CD4-positive, alpha-beta T cell treated with Interleukin-6 for 4 hours (primary cell): ENCODE data around the gene NINL.
"Not testable (repeated sequence)": the region's sequence is repeated elsewhere in the genome, so short reads cannot be mapped to it uniquely, and the experiment has no call there.

Source experiments
- DNase-seq: peaks from one replicate; pipeline ENCODE4 v3.0.0-alpha.2; 2020; ENCODE audit warnings: mixed read lengths

Gene NINL

DNA sequence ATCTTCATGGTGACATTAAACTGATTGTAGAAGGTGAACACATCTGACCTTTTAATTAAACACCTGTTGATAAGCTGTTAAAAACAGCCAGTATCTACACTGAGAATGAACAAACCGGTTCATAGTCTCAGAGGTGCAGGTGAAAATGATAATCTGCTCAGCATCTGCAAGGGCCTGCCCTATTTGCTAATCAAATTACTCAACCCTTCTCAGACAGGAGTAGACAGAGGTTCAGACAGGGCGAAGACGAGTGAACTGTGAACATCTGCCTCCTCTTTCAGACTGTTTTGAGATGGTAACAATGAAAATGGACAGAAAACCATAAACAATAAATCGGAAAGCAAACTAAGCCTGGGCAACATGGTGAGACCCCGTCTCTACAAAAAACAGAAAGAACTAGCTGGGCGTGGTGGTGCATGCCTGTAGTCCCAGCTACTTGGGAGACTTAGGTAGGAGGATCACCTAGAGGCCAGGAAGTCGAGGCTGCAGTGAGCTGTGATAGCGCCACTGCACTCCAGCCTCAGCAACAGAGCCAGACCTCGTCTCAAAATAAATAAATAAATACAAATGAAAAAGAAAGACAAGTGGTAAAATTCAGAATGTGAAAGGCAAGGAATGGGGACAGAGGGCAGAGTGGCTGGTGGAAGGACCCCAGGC is 55.9 kb downstream of the NINL start:
- no peak for DNase-seq

DNA sequence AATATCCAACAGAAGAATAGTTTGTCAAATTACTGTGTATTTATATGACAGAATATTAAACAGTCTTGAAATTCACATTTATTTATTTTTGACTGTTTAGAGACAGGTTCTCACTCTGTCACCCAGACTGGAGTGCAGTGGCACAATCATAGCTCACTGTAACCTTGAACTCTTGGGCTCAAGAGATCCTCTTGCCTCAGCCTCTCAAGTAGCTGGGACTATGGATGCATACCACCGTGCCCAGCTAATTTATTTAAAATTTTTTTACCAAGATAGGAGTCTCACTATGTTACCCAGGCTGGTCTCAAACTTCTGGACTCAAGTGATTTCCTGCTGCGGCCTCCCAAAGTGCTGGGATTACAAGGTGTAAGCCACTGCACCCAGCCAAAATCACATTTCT is 57.4 kb downstream of the NINL start:
- no peak for DNase-seq

DNA sequence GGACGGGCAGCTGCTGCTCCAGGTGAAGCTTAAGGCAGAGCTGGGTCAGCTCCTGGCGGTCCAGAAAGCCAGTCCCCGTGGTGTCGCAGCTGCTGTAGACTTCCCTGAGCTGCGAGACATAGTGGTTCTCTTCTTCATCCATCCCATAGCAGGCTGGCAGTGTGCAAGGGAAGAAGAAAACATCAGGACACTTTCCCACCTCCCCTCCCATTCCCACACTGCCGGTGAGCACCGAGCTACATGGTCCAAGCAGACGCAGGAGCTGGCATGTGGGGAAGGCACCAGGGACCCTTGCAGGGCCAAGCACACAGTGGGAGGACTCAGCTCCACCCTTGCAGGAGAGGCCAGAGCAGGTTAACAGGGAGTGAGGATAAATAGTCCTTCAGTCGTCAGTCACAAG is 58.9 kb downstream of the NINL start:
- no peak for DNase-seq

DNA sequence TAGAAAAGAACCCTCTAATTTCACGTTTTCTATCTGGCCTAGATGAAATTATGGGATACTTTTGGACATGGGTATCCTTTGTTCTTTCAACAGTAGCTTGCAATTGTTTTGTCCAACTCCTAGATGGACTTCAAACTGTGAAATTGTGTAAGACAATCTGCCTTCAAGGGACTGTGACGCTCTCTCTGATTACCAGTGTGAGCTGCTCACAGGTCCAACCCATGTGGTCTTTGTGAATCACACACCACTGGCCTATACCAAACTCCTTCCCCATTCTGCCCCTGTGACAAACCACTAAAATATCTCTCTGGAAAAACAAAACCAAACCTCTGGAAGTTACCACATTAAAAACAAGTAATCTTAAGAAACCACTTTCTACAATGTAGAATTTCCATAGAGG is 59.5 kb downstream of the NINL start:
- no peak for DNase-seq

DNA sequence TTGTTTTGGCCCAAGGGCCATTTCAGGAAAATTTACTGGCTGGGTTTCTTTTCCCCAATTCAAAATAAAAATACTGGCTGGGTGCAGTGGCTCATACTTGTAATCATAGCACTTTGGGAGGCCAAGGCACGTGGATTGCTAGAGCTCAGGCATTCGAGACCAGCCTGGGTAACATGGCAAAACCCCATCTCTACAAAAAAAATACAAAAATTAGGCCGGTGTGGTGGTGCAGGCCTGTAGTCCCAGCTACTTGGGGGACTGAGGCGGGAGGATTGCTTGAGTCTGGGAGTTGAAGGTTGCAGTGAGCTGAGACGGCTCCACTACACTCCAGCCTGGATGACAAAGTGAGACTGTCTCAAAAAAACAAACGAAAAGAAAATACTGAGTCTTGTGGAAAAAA is 60.0 kb downstream of the NINL start:
- DNase-seq: no peak

DNA sequence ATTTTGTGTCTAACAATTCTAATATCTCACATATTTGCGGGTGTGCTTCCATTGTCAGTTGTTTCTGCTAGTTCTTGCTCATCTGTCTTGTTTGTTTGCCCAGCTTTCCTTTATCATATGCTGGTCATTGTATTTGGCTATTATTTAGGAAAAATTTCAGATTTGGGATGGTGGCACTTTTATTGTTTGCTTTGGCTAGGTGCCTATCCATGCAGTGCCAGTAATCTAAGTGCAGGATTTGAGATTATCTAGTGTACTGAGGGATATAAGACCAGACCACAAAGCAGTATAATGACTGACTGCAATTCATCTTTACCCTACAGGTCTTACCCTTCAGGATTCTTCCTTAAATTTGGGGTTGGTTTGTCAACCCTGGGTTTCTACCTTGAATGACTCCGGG is 63.9 kb downstream of the NINL start:
- no peak for DNase-seq

DNA sequence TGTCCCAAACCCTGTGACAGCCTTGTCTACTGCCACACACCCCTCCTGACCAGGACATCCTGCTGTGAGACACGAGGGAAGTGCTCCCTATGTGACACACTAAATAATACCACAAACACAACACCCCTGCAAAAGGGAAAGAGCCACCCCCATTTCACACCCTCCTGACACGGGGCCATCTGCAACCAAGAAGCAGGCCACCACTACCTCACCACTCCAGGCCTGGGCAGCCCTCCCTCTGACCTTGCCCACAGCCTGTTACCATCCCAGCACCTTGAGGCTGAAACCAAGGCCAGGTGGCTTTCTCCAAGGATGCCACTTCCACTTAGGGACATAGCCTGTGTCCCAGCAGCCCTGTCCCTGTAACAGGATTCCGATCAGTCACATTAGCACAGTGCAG is 68.2 kb downstream of the NINL start:
- DNase-seq: no peak

DNA sequence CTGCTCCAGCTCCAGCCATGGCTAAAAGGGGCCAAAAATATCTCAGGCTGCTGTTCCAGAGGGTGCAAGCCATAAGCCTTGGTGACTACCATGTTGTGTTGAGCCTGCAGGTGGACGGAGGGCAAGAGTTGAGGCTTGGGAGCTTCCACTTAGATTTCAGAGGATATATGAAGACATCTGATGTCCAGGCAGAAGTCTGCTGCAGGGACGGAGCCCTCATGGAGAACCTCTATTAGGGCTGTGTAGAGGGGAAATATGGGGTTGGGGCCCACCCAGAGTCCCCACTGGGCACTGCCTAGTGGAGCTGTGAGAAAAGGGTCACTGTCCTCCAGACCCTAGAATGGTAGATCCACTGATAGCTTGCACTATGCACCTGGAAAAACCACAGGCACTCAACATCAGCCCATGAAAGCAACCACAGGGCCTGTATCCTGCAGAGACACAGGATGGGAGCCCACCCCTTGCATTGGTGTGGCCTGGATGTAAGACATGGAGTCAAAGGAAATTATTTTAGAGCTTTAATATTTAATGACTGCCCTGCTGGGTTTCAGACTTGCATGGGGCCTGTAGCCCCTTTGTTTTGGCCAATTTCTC is 70.5 kb downstream of the NINL start:
- no peak for DNase-seq

DNA sequence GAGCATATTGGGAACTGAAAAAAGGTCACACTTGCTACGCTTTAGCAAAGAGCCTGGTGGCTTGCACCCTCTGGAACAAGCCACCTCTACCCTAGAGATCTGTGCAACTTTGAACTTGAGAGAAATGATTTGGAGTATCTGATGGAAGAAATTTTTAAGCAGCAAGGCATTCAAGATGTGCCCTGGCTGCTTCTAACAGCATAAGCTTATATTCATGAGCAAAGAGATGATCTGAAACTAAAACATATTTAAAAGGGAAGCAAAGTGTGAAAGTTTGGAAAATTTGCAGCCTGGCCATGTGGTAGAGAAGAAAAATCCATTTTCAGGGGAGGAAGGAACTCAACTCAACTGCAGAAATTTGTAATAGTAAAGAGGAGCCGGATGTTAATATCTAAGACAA is 71.1 kb downstream of the NINL start:
- DNase-seq: no peak

DNA sequence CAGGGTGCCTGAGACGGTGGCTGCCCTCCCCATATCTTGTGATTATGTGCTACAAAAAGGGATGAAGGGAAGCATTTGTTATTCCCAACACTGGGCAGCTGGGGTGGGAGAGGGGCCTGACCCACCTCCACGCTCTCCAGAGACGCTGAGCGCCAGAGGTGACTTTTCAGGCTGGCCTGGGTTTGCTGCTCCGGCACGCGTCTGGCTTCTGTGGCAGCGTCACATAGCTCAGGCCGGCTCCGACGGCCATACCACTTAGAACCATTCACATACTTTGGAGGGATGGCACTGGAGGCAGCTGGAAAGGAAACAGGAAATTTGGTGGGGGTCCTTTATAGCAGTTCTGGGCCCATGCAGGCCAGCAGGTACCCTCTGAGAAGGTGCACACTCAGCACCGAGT is 72.6 kb downstream of the NINL start:
- DNase-seq: no peak

DNA sequence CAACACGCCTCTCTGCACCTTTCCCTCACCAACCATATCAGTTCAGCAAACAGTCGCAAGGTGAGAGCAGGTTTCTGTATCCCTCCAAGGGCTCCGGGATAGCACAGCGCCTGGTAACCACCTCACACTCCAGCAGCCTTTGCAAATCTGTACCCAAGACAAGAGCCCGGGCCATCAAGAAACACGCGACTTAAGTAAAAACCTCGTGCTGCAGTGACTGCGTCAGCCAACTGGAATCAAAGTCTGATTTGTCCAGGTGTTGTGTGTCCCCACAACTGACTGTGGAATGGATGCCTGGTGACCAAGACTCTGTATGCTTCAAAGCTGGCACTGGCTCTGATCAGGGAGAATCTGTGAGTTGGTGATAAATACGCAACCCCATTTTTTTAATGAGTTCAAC is 74.1 kb downstream of the NINL start:
- no peak for DNase-seq

DNA sequence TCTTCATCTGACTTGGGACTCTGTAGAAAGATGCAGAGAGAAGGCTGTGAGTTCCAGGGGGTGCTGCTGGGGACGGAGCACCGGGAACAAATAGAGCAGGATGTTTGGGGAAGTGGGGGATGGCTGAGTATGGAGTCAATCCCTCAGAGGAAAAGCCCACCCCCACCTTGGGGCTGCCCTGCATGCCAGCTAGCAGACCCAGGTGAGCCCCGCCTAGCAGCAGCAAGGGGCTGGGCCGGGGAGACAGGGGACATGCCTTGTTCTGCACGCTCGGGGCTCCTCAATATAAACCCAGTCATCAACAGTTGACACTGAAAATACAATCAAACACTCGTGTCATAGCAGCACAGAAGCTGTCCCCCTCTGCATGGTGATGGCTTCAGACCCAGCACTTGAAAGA is 74.6 kb downstream of the NINL start:
- no peak for DNase-seq

DNA sequence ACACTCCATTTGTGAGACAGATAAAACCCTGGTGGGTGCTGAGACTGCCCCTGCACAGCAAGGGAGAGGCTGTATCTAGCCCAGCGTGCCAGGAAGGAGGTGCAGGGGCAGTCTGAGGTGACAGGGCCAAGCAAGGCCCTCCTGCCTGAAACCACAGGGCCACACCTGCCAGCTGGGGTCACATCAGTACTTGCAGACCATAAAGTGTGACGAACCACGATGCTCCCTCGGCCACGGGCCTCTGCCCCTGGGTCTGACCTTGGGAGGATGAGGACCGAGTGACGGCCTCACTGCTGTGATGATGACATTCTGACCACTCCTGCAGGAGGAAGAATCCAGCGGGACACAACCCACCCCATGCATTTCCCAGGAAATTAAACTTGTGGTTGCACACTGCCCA is 75.1 kb downstream of the NINL start:
- DNase-seq: no peak

DNA sequence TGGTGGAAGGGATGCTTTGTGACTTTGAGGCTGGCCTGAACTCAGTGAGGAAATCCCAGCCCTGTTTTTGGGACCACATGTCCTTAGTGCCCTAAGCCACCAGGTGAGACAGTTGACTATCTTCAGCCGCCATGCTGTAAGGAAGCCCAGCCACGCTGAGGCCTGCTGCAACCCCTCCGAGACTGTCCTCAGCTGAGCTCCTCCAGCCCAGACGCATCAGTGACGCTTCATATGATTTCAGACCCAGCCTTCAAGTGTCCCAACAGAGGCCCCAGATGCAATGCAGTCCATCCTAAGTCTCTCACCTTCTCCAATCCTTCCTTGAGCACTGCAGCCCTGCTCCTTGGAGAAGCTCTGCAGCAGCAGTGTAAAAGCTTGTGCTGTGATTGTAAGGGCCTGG is 76.2 kb downstream of the NINL start:
- DNase-seq: no peak

DNA sequence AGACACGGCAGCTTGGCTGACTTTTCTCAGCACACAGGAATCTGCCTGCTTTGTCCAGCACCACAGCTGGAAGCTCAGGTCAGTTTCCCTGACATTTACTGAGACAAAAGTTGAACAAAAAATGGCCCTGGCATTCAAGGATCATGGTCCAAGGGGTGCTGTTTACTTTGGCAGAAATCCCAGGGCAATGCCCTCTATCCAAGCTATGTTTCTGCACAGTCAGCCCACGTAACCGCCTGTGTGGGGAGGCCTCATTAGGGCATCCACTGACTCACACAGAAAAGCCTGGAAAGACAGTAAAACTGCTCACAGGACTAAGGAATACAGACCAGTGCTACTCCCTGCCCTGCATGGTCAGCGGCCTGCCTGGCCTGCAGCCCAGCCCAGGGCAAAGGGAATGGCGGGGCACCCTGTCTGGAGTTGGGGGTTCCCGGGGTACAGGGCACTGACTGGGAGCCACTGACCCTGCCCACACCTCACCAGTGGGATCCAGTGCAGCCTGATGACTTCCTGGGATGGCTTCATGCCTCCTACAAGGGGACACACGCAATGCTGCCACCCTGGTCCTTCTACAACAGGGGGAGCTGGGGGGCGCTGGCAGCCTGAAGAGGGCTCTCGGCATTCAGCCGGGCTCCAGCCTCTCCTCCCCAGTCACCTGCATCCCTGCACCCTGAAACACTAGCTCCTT is 77.1 kb downstream of the NINL start:
- DNase-seq: no peak

DNA sequence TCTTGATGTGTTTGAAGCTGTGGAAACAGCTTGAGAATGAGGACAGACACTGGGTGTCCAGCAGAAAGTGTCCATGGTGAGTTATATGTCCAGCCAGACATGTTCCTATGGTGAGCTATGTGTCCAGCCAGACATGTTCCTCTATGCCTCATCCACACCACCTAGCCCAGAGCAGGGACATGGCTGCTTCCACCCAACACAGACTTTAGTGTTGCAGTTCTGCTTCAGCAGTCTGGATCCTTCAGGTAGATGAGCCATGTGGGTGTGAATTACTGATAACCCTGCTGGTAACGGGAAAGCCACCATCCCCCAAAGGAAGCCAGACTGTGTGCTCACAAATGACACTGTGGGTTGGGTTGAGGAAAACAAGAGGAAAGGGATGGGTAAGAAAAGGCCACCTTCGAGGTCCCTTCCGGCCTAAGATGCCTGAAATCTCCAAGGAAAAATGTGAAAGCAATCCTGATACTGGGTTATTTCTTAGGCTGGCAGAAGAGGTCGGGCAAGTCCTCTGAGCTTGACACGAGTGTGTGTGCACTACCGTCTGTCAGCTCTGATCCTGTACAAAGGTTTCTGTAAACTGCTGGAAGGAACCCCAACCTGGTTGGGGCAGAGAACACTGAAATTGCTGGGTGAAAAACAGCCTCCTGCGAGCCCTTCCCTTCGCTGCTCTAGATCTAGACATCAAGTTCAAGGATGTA is 77.8 kb downstream of the NINL start:
- no peak for DNase-seq

DNA sequence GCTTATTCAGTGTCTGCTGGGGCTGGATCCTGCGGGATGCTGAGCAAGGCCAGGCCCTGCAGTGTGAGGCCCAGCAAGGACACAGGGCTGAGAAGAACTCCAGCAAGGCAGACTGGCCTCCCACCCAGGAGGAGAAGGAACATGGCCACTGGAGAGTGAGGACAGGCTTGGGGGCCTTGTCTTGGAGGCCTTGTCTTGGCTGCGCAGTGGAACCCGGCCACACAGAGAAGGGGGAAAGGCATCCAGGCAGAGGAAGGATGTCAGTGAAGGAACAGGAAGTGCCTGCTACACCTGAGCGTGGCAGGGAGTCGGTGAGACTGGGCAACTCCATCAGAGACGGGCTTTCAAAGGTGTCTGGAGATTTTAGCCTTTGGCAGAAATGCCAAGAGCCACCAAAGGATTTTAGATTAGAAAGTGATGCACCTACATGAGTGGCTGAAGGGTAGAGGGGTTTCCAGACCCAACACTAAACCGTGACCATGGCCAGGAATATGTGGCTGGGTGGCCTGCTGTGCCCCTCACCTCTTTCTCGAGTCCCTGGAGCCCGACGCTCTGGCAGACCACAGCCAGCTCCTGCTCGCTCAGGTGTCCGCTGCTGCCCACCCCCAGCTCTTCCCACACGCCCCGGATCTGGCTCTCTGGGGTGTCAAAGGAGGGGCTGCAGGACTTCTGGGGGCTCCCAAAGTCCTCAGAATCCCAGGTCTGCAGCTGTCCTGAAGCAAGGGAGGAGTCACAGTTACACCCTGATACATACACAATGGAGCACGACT is 80.8 kb downstream of the NINL start:
- DNase-seq: no peak

DNA sequence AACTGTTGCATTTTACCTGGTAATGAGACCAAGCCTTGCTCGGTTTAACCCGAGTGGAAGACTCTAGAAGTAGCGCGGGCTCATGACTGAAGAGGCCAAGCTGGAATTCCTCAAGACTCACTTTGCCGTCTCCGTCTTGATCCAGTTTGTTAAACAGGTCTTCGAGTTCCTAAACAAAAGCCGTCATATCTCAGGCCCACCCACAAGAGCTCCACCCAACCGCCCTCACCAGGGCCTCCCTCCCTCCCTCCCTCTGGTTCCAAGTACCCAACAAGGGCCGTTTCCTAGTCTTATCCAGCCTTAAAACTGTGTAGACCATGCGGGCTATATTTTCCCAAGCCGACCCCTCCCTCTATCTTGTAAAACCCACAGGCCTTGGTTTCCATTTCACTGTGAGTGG is 81.4 kb downstream of the NINL start:
- DNase-seq: no peak

DNA sequence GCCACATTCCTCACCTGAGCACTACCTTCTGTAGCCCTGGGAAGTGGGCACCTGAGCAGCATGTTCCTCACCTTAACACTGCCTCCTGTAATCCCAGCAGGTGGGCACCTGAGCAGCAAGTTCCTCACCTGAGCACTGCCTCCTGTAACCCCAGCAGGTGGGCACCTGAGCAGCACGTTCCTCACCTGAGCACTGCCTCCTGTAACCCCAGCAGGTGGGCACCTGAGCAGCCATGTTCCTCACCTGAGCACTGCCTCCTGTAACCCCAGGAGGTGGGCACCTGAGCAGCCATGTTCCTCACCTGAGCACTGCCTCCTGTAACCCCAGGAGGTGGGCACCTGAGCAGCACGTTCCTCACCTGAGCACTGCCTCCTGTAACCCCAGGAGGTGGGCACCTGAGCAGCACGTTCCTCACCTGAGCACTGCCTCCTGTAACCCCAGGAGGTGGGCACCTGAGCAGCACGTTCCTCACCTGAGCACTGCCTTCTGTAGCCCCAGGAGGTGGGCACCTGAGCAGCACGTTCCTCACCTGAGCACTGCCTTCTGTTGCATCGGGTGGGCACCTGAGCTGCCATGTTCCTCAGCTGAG is 82.2 kb downstream of the NINL start:
- not testable (repeated sequence) for DNase-seq

DNA sequence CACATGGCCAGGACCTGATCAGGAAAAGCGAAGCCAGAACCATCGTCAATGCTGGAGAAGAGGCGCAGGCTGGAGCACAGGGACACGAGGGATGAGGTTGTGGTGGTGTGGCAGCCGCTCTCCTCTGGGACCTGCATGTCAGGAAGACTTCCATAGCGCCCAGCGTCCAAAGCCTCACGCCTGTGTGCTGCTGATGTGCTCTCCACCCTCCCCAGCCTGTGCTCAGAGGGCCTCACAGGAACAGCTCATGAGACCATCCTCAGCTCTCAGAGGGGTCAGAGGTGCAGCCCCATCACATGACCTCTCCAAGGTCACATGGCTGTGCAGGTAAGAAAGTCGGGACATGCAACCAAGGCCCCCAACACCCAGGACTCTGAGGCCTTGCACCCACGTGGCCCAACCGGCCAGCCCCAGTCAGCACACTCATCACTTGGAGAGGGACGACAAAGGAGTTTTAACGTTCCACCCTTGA is 84.4 kb downstream of the NINL start:
- DNase-seq: no peak

DNA sequence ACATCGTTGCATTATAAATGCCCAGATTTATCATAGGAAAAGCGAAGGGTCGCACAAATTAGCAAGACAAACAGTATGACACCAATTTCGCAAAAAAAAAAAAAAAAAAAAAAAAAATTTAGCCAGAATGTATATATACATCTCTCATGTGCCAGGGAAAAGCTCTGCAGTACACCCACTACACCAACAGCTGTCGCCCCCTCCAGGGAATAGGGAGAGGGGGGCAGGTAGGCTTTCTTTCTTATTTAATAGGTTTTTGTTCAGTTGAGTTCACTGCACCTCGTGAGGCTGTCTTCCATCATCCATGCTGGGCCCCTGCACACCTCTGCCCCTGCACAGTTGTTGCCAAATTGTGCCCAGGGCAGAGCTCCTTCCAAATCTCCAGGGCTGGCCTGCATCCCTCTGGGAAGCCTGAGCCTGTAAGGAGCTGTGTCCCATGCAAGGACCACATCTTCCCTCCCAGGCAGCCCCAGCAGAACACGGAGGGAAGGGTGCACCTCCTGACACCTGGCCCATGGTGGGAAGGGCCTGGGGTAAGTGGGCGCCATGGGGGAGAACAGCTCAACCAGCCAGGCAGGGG is 85.4 kb downstream of the NINL start:
- DNase-seq: no peak

DNA sequence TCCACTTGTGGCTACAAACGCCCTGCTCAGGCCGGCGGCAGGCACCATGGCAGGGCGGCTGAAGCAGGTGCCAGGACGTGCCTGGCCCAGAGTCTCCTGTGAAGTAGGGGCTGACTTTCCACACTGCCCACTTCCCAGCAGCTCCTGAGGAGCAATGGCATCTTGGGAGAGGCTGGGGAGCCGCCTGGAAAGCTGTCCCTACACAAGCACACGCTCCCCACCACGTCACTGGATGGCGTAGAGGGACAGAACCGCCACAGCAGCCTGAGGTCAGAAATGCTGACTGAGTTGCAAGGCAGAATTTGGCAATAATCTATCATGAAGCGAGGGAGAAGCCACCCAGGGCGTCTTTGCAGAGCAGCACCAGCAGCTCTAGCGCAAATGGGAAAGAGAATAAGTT is 86.3 kb downstream of the NINL start:
- DNase-seq: no peak

DNA sequence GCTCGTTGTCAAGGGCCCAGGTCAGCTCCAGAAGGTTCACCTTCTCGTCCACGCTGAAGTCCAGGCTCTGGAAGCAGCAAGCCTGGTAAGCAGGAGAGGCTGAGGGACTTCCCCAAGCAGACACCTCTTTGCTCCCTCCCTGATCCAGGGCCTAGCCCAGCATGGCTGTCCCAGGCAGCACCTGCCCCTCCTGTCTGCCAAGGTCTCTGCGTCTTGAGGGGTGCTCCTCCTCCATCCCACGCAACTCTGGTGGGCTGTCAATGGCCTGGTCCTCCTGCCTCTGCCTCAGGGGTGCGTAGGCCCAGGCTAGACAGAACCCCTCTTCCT is 87.1 kb downstream of the NINL start:
- no peak for DNase-seq
